Upper lobe of right lung (tissue), 1 donor: ENCODE data around the gene PLCB2. TPM values are rescaled to one million over a fixed set of nuclear protein-coding genes. Genes with fewer than 3 reads are reported as not detected.

Source experiments
- ATAC-seq: fragments of 200-7000 bp; cut with Tn5 transposase; one replicate; pipeline ENCODE4 v1.9.1; 2020; ENCODE audit warnings: mild to moderate bottlenecking, moderate library complexity
- DNase-seq: peaks from one replicate; pipeline ENCODE4 v3.0.0-alpha.2; 2020
- H3K27ac ChIP-seq: fragments of 200-600 bp; one replicate; pipeline ENCODE4 v1.8.0; 2022
- H3K27me3 ChIP-seq: fragments of 200-600 bp; one replicate; pipeline ENCODE4 v1.8.0; 2022; ENCODE audit warnings: mild to moderate bottlenecking
- H3K36me3 ChIP-seq: fragments of 200-600 bp; one replicate; pipeline ENCODE4 v1.8.0; 2022
- H3K4me1 ChIP-seq: fragments of 200-600 bp; one replicate; pipeline ENCODE4 v1.8.0; 2022
- H3K4me3 ChIP-seq: fragments of 200-600 bp; one replicate; pipeline ENCODE4 v1.8.0; 2022; ENCODE audit warnings: mild to moderate bottlenecking
- H3K9me3 ChIP-seq: fragments of 200-600 bp; one replicate; pipeline ENCODE4 v1.8.0; 2022
- CTCF ChIP-seq: fragments of 200-600 bp; IDR thresholded peaks from one replicate; pipeline ENCODE4 v1.8.0; 2022; ENCODE audit warnings: antibody characterized with exemption
- intact Hi-C: fragments of 100-400 bp; cut with DNase I; formaldehyde crosslinking; loops from one replicate; pipeline ENCODE4 v1.11.0; 2022
- total RNA-seq: library from RNA; stranded (reverse); fragmentation: NEBNext Ultra II Directional; extraction: Animal tissue kit (Norgen Biotek cat#: 25700); gene quantifications from one replicate; pipeline ENCODE4 v1.2.1, GENCODE V29; 2021
- donor health status: DM: no; HTN: yes; CAD: no; lungs with severe emphysema.

Gene PLCB2
- total RNA-seq, 1 donor from 2014 or later = 61.2 TPM

DNA sequence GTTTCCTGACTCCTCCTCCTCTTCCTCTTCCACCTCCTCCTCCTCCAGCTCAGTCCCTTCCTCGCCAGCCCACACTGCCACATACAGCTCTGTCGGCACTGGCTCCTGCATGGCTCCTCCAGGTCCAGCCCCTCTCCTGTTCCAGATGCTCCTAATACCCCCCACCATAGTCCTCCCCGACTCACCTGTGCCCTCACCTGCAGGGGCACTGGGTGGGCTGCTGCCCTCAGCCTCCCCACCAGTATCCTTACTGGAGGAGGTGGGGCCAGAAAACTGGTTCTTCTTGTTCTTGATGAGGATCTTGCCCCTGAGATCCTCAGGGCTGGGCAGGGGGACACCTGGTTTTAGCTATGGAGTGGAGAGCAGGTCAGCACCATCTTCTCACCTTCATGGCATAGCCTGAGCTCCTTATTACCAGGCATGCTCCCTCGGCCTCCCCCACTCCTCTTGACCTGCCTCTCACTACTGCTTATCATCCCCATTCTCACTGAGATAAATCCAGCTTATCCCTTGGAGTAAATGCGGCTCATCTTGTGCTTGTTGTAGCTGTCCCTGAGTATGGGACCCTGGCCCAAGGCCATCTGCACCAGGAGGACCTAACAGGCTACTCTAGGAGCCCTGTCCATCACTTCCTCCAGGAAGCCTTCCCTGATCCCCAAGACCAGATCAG lies 11.0 kb downstream of the PLCB2 start:
- DNase-seq = no peak
- H3K27me3 ChIP-seq = no peaks in the 10 kb centered on the region
- H3K36me3 ChIP-seq = peaks cover 9% of the 10 kb centered on the region
- no peaks in the 10 kb centered on the region for H3K4me1 ChIP-seq
- ATAC-seq = no peak
- intact Hi-C loops = no loop called here
- no peaks in the 10 kb centered on the region for H3K9me3 ChIP-seq
- no peak for TF ChIP-seq CTCF
- no peak overlapping the region for H3K4me3 ChIP-seq
- H3K27ac ChIP-seq = no peak overlapping the region

GRCh38 chr15:40295877-40296560 lies 11.7 kb downstream of the PLCB2 start:
- no peak for TF ChIP-seq CTCF
- Histone ChIP-seq H3K4me1 (peaks cover 5% of the 10 kb centered on the region), H3K4me3 (no peak overlapping the region), H3K27me3 (no peaks in the 10 kb centered on the region), H3K36me3 (peaks cover 9% of the 10 kb centered on the region), H3K27ac (no peak overlapping the region), H3K9me3 (no peaks in the 10 kb centered on the region)
- DNase-seq (no peak), ATAC-seq (no peak)
- intact Hi-C loops = no loop called here

- DNase-seq = no peak
- Histone ChIP-seq H3K27me3 (no peaks in the 10 kb centered on the region), H3K27ac (no peak overlapping the region), H3K36me3 (peaks cover 9% of the 10 kb centered on the region), H3K9me3 (no peaks in the 10 kb centered on the region), H3K4me3 (no peak overlapping the region), H3K4me1 (peaks cover 7% of the 10 kb centered on the region)
- intact Hi-C loops = no loop called here
- no peak for TF ChIP-seq CTCF
- no peak for ATAC-seq
Measured at GRCh38 chr15:40295297-40295696, 12.4 kb downstream of the PLCB2 start.

DNA sequence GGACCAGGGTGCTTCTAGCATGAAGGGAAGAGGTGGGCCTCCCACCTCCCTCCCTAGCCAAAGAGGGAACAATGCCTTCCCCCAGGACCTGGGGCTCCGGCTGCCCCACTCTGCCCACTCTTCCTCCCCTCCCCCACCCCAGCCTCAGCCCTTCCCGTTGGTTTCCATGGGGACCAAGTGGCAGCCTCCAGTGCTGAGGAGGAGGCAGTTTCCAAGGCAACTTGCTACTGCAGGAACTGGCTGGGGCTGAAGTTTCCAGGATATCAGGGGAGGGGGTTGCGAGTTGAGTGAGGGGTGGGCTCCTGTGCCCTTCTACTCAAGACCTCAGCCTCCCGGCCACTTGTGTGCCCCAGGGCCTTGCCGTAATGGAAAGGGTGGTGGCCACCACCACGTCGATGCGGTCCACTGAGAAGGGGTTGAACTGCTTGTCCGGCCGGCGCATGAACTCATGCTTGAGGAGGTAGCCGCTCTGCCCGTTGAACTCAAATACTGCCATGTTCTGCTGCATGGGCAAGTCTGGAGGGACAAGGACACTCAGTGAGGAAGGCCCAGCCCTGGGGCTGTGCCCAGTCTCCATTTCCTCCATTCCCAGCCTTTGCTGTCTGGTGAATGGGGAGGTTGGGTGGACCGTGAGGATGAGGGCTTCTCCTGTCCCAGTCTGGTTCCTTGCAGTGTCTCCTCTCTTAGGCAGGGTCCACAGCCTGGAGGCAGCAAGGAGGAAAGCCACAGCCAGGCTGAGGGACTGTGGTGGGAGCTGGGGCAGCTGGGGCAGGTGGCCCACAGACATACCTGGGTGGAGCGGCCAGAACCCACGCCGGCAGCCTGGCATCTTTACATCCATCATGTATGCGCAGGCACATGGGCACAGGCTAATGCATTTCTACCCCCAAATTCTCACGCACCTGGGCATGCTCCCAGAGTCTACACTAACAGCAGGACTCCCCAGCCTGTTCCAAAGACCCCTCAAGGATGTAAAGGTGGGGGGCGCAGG lies 13.5 kb downstream of the PLCB2 start:
- ATAC-seq (no peak), DNase-seq (no peak)
- Histone ChIP-seq H3K4me3 (no peak overlapping the region), H3K9me3 (no peaks in the 10 kb centered on the region), H3K27ac (no peak overlapping the region), H3K27me3 (no peaks in the 10 kb centered on the region), H3K36me3 (peaks cover 9% of the 10 kb centered on the region), H3K4me1 (peaks cover 7% of the 10 kb centered on the region)
- no peak for TF ChIP-seq CTCF
- intact Hi-C loops = no loop called here

DNA sequence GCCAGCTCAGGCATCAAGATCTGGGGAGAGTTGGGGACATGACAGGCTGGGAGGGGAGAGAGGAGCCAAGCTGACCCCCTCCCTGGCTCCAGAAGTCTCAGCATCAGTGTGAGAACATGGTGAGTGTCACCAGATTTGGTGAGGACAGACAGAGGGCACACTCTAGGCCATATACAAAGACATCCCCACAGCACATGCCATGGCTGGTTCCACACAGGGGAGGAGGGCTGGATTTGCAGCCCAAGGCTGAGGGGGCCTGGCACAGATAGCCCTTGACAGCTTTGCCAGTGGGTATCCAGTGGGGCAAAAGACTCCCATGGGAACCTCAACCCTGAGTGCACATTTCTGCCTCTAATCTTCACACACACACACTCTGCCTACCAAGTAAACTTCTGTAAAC lies 14.7 kb downstream of the PLCB2 start:
- Histone ChIP-seq H3K36me3 (peaks cover 7% of the 10 kb centered on the region), H3K4me3 (no peak overlapping the region), H3K9me3 (no peaks in the 10 kb centered on the region), H3K4me1 (peaks cover 10% of the 10 kb centered on the region), H3K27ac (no peak overlapping the region), H3K27me3 (no peaks in the 10 kb centered on the region)
- DNase-seq (no peak), ATAC-seq (no peak)
- TF ChIP-seq CTCF = no peak
- intact Hi-C loops = no loop called here
